Activated CD8-positive, alpha-beta memory T cell treated with anti-CD3 and anti-CD28 coated beads, Interleukin-2, amount 50 U/mL, for 24 hours (primary cell): ENCODE measurements around the gene TECRL.

Experiments
- DNase-seq: peaks from one replicate; pipeline ENCODE4 v3.0.0-alpha.2; 2020; ENCODE audit errors: extremely low read depth

The TECRL gene, protein sequence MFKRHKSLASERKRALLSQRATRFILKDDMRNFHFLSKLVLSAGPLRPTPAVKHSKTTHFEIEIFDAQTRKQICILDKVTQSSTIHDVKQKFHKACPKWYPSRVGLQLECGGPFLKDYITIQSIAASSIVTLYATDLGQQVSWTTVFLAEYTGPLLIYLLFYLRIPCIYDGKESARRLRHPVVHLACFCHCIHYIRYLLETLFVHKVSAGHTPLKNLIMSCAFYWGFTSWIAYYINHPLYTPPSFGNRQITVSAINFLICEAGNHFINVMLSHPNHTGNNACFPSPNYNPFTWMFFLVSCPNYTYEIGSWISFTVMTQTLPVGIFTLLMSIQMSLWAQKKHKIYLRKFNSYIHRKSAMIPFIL

DNA sequence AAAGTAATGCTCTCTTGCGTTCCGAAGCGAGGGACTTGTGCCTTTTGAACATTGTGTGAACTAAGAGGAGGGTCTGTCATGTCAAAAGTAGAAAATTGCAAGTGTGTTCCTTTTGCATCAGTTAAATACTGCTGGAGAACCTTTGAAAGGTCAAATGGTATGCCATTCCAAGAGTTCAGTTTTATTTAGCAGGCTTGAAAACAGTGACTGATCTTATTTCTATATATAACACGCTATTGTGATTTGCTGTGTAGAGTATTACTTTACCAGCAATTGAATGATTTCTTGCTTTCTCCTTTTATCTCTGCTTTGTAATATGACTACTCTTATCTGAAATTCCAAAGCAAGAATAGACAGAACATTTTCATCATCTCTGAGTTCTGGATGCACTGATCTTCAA lies at the start of gene TECRL:
Gene TECRL (minus strand): TSS at position 151 of the 400 bp plus-strand sequence. CDS start 99 bp downstream, at position 52.
- no peak for DNase-seq

DNA sequence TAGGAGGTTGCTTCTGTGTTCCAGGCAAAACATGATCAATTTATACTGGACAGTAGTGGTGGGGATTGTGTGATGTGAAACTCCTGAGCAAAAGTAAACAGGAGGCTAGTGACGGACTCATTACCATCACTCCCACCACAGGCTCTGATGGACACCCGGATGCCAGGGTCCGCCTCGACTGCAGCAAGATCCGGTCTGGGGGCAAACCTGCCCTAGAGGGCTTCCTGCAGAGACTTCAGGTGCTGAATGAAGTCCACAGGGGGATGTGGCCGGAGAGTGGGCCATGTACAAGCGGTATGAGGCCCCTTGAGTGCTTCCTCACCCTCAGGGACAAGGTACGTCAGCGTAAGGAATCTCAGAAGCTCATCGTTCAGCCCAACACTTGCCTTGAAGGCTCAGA lies 23.4 kb upstream of the TECRL start:
- no peak for DNase-seq

DNA sequence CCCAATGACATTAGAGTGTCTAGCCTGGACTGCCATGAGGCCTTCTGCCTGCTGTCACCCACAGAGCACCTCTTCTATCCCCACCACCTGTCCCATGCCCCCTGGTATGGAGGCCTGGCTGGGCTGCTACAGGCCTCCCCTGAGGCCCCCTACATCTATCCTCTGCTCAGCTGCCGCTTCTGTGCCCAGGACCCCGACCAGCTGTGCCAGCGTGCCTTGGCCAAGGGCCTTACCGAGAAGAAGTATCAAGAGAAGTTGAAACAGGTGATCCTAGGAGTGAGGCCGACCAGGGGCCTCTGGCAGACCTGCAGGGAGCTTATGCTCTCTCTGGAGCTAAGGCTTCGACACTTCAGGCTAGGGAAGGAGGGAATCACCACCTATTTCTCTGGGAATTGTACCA lies 21.7 kb upstream of the TECRL start:
- no peak for DNase-seq

DNA sequence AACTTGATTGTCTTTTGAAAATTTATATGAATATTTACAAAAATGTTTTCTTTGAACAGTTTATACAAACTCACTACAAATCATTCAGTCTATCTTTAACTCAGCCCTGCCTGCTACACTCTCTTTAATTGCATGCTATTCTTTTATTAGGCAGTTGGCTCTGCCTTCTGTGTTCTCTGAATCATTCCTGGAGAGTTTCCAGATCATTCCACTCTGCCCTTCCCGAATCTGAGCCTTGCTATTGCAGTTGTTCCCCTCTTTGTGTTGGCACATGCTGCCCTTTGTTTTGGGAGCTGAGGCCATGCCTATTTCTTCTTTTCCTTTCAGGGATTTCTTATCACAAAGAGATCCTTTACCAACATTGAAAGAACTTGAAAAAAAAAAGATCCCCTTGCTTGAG lies 8.7 kb upstream of the TECRL start:
- no peak for DNase-seq

DNA sequence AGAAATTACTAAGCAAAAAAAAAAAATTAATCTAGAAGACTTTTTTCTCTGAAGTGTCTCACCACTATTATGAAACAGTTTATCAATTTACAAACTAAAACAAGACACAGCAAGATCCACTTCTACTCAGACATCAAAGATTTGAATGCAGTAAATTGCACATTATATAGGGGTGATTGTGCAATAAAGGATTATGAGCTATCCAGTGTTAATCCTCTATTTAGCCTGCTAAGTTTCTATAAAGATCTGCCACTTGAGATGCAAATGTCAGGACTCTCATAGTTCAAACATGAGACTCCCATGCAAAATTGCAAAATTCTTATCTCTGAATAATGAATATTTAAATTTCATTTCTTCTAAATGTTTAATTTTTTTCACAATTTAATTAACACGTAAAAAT lies 2.2 kb downstream of the TECRL start:
- no peak for DNase-seq

DNA sequence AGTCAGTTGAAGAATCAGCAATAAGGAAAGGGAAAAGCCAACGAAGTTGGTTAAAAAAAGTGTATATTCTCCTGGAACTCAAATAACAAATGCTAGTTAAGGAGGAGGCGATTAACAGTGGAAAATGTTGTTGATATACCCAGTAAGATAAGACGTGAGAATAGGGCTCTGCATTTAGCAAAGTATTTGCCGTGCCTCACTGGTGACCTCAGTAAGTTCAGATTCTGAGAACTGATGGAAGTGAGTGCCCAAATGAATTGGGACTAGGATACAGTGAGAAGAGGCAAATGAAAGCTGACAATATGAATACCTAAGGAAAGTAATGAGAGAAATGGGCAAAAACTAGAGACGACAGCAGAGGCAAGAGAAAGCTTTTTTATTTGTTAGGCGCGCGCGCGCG lies 3.5 kb downstream of the TECRL start:
- no peak for DNase-seq

DNA sequence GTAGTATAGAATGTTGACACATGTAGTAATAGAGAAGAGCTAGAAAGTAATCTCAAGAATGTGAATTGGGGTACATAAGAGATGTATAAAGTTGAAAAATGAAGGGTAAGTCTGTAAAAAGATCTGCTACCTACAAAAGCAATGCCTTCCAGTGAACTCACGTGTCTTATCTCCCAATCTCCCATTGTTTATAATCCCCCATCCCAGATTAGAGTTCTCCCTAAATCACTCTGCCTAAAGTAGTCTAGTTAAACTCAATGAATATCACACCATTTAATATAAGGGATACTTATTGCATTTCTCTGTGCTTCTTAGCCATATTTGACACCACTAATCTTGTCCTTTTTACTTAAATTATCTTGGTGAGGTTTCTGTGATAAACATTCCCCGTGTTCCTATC lies 6.6 kb downstream of the TECRL start:
- DNase-seq: no peak

DNA sequence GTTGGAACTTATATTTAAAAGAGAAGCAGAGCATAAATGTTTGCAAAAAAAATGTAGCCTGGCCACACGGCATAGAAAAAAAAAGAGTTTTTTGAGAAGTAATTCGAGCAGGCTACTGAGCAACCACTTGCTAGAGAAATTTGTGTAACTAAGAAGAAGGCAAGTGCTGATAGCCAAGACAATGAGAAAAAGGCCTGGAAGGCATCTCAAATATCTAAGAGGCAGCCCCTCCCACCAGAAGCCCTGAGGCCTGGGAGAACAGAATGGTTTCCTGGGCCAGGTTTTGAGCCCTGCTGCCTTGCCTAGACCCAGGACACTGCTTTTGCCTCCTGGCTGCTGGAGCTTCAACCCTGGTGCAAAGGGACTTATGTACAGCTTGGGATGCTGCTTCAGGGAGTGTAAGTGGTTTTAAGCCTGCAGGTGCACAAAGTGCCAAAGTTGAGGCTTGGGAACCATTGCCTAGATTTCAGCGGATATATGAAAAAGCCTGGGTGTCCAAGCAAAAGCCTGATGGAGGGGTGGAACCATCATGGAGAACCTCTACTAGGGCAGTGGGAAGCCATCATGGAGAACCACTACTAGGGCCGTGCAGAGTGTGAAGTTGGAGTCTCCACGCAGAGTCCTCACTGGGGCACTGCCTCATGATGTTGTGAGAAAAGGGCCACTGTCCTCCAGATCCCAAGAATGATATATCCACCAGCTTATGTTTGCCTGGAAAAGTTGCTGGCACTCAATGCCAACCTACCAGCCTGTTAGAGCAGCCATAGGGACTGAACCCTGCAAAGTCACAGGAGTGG lies 9.7 kb downstream of the TECRL start:
- DNase-seq: no peak

DNA sequence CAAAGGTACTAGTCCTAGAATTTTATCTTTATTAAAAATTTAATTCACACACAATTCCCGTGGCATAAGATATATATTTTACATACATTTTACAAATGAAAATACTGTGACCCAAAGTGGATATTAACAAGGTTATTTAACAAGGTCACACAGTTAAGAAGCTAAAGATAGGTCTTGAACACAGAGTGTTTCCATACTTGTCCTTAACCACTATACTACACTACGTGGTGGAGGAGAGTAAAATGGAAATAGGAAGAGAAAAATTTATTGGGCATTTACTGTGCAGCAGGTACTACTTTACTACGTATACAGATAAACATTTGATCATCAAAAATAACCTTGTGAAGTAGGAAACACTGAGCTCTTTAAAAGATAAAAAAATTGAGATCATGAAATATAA lies 14.8 kb downstream of the TECRL start:
- no peak for DNase-seq

DNA sequence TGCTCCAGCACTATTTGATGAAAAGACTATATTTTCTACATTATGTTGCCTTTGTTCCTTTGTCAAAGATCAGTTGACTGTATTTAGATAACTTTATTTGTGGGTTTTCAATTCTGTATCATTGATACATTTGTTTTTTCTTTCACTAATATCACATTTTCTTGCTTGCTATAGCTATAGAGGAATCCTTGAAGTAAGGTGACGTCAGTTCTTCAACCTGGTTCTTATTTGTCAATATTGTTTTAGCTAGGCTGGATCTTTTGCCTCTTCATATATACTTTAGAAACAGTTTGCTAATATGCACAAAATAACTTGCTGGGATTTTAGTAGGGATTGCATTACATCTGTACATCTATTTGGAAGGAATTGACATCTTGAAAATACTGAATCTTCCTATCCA lies 21.0 kb downstream of the TECRL start:
- no peak for DNase-seq

DNA sequence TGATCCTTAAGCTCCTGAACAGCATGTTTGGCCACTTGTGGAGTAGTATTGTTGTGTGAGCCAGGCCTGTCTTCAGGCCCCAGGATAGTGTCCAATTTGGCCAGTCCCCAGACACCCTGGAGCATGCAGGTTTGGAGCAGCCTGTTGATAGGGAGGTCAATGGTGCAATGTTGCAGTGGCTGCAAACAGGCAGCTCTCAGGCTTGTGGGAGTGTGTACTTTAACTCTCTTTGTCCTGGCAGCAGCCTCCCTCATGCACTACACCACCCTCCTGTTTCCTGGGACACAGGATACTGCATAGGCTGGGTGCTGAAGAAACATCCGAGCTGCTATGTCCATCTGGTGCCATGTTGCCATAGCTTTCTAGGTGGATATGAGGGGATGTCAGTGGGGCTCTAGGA lies 24.0 kb downstream of the TECRL start:
- no peak for DNase-seq

DNA sequence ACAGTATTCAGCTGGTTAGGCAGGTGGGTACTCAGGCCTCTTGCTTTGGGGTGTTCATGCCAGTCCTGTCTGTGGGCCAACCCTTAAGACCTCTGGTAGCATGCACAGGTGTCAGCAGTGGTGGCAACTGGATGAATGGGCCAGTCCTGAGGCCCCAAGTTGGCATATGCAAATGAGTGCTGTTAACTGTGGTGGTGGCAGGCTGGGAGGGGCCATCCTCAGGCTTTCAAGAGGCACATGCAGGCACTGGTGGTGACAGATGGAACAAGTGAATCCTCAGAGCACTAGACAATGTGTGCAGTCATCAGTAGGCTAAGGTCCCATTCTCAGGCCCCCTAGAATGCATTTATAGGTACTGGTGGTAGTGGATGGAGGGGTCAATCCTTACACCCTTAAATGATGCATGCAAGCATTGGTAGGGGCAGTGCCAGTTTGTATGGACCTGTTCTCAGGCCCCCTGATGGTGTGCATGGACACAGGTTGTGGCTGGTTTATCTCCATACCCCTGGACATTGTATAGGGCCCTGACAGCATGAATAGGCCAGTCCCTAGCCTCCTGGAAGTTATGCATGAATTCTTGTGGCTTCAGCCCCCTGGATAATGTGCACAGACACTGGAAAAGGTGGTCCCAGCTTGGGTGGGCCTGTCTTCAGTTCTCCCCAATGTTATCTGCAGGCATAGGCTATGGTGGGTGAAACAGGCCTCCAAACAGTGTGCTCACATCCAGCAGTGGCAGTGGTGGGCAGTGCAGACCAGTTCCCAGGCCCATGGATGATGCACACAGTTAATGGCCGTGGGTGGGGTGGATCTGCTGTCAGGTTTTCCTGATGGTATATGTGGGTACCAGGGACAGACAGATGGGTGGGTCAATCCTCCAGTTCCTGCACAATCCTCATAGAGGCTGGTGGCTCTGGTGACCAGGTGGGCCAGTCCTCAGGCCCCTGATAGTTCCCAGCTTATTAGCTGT lies 24.7 kb downstream of the TECRL start:
- no peak for DNase-seq

DNA sequence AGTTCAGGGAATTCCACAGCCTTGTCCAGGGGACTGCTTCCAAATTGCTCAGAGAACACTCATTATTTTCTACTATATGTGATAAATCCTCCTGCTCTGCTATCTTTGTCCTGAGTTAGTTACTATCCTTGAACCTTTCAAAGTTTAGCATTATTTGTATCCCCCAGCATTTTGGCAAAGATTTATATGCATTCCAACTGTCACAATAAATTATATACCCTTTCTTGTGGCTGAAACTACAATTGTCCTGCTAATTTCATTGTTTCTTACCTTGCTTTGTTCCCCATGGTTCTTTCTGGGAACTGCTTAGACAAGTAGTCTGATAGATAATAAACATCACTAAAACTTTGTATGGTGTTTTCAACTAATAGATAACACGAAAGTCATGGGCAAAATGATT lies 40.5 kb downstream of the TECRL start:
- DNase-seq: no peak

DNA sequence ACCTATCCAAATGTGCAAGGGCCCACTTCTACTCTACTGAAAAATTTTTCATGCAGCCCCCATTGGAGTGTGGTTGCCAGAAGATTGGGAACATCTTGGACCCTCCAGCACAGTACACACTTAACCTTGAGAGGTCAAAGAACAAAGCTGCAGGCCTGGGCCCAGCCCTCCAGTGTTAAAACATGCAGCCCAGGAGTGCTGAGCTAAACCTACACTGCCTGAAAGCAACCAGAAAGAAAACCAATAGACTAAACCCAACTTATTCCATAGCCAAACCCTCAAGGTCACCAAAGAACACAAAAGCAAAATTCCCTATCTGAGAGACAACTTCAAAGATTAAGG lies 47.9 kb downstream of the TECRL start:
- no peak for DNase-seq

DNA sequence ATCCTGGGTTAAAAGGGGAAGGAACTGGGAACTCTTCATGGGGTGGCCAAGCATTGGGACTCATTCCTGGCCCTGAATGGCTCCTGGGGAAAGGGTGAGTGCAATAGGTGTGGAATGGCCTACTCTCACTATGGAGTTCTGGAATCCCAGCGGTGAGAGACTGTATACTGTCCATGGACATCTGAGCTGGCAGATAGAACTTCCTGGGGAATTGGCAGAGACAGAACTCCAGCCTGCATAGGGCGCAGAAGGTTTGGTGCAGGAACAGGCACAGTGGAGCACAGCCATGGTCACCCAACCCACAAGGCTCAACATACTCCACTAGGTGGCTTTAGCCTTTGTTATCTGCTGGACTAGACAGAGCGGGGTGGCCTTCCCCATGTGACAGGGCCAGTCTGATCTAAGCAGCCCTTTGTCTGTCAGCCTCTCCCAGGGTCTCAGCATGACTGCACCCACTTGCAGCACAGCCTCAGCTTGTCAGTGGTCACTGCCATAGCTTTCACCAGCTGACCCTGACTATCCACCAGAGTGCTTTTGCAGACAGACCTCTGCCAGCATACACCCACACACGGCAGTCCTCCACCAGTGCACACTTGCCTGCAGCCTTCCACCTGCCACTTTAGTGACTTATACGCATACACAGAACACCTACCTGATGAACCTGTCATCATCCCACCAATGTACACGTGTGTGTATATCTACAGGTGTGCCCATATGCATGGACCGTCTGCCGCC lies 48.4 kb downstream of the TECRL start:
- DNase-seq: no peak

DNA sequence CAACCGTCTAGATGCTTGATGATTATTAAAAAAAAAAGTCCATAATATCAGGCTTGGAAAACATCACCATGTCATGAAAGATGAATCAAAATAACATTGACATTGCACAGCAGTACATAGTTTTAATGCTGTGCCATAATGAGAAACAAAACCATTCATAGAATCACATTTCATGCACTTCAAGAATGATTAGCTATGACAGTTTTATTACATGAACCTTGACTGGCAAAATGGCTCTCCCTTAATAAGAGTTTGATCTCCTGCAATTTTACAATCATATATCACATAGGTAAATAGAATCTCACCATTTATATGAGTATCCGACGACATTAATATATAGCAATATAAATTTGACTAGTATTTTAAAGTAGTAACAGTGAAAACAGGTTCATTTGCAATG lies 49.8 kb downstream of the TECRL start:
- no peak for DNase-seq

DNA sequence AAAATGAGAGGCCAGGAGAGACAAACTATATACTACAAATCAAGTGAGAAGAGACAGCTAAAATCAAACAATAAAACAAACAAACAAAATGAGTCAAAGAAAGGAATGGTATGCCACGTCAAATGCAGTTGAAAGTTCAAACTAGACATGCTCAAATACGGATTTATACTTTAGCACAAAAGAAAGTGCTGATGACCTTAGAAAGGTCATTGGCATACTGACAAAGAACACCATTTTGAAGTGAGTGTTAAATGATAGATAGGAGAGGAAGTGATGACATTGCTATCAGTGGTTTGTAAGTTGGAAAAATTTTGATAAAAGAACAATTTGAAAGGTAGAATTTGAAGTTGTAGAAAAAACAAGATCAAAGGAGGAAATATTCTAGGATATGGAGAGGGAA lies 55.3 kb downstream of the TECRL start:
- no peak for DNase-seq

DNA sequence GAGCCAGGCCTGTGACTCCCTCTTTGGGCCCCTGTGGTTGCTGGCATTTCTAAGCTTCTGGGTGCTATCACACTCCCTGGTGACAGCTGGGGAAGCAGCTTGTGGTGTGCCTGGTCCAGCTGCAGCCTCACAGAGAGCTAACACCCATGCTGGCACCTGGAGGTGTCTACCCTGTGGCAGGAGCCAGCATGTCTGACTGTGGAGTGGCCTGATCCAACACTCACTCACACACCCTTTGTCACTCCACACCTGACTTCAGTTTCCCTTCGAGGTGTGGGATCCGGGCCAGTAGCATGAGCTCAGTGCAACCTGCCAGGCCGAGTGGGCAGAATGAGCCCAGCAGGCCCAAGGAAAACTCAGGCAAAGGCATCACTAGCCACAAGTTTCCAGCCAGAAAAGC lies 67.5 kb downstream of the TECRL start:
- no peak for DNase-seq

DNA sequence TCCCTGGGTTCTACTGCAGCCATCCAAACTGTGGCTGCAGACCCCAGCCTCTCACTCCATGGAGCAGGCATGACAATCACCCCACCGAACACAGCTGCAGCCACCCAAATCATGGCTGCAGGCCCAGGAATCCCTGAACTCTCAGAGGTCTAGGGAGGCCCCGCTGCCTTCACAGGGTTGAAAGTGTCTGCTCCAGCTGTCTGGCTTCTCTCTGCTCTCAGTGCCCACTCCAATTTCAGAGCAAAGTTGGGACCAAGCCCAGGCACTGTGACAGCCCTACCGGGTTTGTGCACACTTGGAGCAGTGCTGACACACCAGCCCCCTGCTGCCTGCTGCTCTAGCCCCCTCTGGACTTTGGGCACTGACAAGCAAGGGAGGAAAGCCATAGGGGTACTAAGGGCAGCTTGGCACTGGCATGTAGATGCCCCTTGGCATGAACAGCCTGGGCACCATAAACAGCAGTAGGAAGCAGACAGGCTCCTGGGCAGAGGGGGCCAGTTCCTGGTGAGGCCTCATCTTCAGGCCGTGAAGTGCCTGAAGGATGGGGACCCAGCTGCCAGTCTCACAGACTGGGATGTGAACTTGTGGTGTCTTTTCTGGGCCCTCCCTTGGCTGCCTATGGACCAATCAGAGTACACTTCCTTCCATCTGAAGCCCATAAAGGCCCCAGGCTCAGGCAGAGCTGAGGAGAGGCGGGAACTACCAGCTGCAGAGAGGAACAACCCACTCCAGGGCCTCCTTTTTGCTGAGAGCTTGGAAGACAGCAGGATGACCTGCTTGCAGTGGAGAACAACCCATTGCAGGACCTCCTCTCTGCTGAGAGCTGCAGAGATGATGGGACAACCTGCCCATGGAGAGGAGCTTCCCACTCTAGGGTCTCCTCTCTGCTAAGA lies 68.8 kb downstream of the TECRL start:
- DNase-seq: no peak

DNA sequence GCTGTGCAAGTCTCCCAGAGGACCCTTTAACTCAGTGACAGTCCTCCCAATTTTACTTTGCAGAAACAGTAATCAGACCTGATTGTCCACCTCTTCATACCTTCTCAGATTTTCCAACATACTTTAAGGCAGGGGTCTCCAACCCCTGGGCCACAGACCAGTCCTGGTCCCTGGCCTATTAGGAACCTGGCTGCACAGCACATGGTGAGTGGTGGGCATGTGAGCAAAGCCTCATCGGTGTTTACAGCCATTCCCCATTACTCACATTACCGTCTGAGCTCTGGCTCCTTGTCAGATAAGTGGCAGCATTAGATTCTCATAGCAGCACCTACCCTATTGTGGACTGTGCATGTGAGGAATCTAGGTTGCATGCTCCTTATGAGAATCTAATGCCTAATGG lies 74.3 kb downstream of the TECRL start:
- no peak for DNase-seq

DNA sequence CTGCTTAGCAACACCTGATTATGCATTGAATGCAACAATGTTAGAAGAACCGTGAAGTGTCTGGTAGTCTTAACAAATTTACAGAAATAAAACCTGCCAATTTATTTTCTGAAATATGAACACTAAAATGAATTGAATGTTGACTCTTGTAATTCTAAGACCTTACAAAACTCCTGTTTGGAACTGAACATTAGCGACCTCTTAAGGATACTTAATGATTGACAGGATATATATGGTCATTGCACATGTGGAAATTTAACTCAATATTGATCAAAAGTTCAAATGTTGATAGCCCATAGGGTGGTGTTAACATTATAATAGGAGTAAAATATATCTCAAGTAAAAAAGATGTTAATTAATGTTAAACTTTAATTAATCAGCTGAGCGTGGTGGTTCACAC lies 79.1 kb downstream of the TECRL start:
- DNase-seq: no peak
